Myocyte (in vitro differentiated cells): Measurements from ENCODE around the gene ZNF609. TPM values are rescaled to one million over a fixed set of nuclear protein-coding genes. Genes with fewer than 3 reads are reported as not detected.
"Not testable (repeated sequence)": the region's sequence is repeated elsewhere in the genome, so short reads cannot be mapped to it uniquely, and the experiment has no call there.

Experiments used
- DNase-seq: peaks from one replicate; pipeline ENCODE4 v3.0.0-alpha.2; 2012; ENCODE audit warnings: low read depth
- total RNA-seq: library from RNA; depleted of rRNA; stranded (reverse); fragments of >200 nt; gene quantifications from 2 replicates; pipeline ENCODE4 v1.2.3, GENCODE V29; 2014

The ZNF609 gene
- total RNA-seq, 1 donor from 2014 or later = 16.2 TPM

DNA sequence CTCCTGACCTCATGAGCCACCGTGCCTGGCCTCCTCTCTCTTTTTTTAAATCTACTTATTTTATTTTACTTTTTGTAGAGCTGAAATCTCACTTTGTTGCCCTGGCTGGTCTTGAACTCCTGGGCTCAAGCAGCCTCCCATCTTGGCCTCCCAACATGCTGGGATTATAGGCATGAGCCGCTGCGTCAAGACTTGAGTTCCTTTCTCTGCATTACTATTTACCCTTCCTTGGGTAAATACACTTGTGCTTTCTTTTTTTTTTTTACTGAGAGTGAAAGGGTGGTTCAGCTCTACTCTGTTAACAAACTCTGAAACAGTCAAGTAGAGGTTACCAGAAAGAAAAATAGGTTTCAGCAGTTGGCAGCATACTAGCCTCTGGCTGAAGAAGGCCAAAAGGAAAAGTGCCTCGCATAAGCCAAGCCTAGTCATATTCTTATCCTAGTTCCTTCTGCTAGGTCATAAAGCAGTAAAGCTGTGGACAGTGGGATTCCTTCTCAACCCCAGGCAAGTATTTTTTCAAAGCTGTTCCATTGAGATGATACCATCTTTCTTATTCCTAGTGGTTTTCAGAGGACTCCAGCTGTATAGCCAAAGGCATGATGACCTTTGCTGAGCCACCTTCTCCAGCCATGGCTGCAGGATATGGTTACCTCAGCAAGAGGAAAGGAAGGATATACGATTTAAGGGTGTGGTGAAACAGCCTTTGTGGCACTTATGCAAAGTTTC is 179.9 kb downstream of the ZNF609 start:
- no peak for DNase-seq

GRCh38 chr15:64642875-64643274 is 182.5 kb downstream of the ZNF609 start:
- DNase-seq = no peak

GRCh38 chr15:64643685-64644084 is 183.3 kb downstream of the ZNF609 start:
- no peak for DNase-seq

GRCh38 chr15:64644811-64645210 is 184.4 kb downstream of the ZNF609 start:
- DNase-seq = not testable (repeated sequence)

GRCh38 chr15:64645995-64646394 is 185.6 kb downstream of the ZNF609 start:
- no peak for DNase-seq

DNA sequence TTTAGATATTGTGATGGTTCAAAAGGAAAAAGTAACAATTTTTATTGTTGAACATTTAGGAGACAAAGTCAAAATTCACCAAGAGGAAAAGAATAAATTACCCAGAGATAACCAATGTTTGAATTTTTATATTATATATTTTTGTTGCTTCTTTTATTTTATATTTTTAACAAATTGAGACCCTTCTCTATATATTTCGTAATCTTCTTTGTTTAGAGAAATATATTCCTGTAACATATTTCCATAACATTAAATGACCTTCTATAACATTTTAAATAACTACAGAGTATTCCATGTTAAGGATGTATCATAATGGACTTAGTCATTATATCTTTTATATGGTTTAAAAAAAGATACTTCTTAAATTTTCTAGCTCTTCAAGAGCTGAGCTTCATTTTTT is 187.0 kb downstream of the ZNF609 start:
- DNase-seq = no peak

- no peak for DNase-seq
Measured at GRCh38 chr15:64650552-64650951, 190.2 kb downstream of the ZNF609 start.

DNA sequence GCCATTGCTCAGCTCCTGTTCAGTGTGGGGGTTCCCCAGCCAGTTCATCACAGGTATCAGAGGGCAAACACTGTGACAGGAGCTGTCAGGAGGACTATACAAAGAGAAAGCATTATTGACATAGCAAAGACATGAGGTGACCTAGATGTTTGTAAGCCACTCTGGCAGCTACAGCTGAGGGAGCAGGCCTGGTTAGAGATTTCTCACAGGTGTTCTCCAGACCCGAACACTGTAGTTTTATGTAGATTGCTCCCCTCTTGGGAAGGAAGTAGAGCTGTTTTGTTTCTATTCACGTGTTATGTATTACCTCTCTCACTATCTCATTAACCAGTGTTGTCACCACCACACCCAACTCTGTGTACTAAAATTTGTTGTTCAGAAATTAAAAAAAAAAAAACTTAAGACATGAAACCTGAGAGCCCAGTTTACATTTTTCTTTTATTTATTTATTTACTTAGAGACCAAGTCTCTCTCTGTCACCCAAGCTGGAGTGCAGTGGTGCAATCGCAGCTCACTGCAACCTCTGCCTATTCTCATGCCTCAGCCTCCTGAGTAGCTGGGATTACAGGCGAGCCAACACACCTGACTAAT is 191.3 kb downstream of the ZNF609 start:
- no peak for DNase-seq

GRCh38 chr15:64653757-64654156 is 193.4 kb downstream of the ZNF609 start:
- DNase-seq = peak; percentile 18

DNA sequence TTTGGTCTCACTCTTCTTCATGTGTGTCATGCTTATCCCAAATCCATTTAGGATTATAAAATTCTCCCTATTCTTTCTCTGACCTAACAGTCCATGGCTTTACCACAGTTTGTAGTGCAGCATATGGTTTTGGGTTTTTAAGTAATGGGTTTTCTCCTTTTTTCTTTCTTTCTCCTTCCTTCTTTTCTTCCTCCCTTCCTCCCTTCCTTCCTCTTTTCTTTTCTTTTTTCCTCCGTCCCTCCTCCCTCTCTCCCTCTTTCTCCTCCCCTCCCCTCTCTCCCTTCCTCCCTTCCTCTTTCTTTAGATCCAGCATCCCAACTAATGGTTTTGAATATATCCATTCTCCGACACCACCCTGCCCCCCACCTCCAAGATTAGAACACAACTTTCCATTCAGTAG is 196.1 kb downstream of the ZNF609 start:
- no peak for DNase-seq

GRCh38 chr15:64665179-64665578 is 204.8 kb downstream of the ZNF609 start:
- DNase-seq = no peak

DNA sequence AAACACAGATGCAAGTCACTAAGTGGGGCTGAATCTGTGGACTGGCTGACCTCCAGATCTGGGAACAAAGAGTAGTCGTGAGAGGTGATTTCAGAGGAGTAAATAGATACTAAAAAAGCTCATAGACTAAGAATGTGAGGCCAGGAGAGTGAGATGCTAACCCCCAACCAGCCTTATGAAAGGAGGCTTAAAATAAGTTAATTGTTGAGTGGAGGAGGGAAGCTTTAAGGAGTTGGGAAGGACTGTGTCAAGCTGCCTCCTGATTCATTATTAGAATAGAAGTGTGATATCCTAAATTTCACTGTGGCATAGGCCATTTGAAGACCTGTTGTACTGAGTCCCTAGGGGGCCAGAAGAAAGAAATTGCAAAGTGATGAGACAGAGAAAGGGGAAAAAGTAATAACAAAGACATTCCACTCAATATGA is 207.4 kb downstream of the ZNF609 start:
- DNase-seq = peak; percentile 83

DNA sequence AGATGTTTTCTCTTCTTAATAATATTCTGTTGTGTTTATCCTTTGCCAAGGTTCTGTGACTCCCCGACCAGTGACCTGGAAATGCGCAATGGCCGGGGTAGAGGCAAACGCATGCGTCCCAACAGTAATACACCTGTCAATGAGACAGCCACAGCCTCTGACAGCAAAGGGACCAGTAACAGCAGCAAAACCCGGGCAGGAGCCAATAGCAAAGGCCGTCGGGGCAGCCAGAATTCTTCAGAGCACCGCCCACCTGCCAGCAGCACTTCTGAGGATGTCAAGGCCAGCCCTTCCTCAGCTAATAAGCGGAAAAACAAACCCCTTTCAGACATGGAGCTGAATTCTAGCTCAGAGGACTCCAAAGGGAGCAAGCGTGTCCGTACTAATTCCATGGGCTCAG is 213.5 kb downstream of the ZNF609 start:
- DNase-seq = no peak

DNA sequence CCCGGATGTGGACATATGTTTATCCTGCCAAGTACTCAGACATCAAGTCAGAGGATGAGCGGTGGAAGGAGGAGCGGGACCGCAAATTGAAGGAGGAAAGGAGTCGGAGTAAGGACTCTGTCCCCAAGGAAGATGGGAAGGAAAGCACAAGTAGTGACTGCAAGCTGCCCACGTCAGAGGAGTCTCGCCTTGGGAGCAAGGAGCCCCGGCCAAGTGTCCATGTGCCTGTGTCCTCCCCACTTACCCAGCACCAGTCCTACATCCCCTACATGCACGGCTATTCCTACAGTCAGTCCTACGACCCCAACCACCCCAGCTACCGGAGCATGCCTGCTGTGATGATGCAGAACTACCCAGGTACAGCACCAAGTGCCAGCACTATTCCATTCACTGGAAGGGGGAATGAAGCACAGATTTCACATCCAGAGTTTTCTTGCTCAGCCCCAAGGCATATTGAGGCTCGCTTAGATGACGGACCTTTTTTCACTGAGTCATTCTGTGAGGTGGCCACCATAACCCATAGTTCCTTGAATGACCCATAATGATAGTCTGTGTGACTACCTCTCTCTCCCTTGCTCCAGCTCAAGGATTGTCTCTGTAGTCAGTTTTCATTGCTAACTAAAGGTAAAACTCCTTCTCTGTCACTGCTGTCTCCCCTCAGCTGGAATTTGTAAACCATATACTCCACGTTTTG is 217.9 kb downstream of the ZNF609 start:
- DNase-seq = no peak

DNA sequence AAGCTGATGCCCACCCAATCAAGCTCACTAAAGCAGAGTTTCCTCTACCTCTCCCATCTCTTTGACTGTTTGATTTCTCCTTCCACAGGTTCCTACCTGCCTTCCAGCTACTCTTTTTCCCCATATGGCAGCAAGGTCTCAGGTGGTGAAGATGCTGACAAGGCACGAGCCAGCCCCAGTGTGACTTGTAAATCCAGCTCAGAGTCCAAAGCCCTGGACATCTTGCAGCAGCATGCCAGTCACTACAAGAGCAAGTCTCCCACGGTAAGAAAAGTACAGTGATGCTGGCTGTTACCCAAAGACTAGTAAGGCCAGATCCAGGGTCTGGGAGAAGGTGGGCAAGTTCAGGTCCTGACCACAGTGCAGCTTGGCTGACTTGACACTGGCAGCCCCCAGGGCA is 219.7 kb downstream of the ZNF609 start:
- DNase-seq = no peak

- DNase-seq = peak; percentile 72
Measured at GRCh38 chr15:64681424-64682024, 221.1 kb downstream of the ZNF609 start.

DNA sequence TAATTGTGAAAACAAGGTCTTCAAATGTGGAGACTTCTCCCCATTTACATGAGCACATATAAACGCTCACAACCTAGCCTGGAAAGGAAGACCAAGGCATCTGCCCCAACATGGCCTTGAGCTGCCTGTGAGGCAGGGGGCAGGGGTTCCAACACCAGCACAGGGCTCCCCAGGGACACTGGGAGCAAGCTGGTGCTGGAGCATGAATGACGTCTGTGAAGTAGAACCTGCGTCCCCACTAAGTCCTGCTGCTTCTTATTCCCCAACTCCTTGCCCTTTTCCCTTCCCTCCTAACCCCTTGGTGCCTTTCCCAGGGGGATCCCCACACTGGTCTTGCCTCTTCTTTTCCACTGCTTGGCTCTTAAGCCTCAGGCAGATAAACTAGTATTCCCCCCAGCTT is 221.9 kb downstream of the ZNF609 start:
- no peak for DNase-seq

DNA sequence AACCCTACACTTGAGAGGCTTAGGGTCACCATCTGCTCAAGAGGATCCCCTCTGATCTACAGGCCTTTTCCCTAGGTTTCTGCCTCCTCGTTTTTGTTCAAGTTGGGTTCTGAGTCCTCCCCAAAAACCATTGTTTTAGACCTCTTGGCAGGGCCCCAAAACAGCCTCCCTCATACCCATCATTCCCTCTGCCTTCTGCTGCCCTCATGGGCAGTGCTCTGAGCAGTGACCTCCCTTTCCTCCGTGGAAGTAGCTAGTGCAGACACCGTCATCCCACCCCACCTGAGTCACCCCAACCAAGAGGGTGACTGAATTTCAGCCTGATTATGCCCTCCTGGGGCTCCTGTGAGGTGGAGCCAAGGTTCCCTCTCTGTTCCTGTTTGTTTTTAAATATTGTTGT is 223.0 kb downstream of the ZNF609 start:
- no peak for DNase-seq

GRCh38 chr15:64685230-64685888 is 225.0 kb downstream of the ZNF609 start:
- no peak for DNase-seq

- peak; percentile 71 for DNase-seq
Measured at GRCh38 chr15:64686130-64686735, 225.9 kb downstream of the ZNF609 start.

- DNase-seq = no peak
Measured at GRCh38 chr15:64687172-64687571, 226.8 kb downstream of the ZNF609 start.
